ENCODE results near the gene IQCH.

DNA sequence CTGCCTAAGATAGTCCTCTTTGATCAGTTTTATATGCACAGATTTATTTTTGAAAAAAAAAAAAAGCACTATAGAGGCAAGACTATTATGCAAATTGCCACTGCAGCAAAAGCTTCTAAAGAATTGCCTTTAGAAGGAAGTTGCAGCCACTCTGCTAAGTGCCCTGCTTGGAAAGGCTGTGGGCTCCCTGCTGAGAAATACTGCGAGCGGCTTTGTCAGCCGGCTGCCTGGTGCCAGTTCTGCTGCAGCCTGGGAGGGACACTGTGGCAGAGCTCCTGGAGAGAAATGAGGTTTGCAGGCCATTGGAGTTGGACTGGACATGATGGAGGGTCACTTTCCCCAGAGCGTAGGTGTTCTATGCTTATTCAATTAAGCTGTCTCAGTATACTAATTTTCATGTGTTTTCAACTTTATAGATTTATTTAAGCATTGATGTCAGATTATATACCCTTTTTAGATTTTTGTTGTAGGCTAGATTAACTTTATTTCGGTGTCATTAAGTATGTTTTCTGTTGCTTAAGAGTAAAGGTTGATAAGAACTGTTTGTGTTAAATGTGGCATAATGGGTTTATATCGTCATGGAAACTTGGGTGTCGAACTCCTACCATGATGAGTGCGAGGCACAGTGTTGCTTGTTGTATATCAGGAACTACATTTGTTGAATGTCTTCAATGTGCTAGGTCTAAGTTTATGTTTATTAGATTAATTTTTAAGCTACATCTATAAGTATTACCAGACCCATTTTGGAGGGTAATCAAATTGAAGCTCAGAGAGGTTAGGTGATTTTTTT lies 294.5 kb downstream of the IQCH start:
- TF ChIP-seq TAF1 (IDR thresholded peaks at IDR 0.05; ENCODE audit: borderline replicate concordance, insufficient read depth, low read length) (no peak), POLR2AphosphoS5 (IDR thresholded peaks at IDR 0.05; ENCODE audit: low read depth, low read length) (no peak), SIN3A (IDR thresholded peaks at IDR 0.05; ENCODE audit: borderline replicate concordance, insufficient read depth, low read length) (no peak)

Data from PFSK-1 (cell line).